ENCODE measurements around the gene CCDC3.

Gene CCDC3

GRCh38 chr10:12924911-12925310, 76.6 kb downstream of the CCDC3 start:
- no peak for DNase-seq (ENCODE audit: low read depth in 2 of 2)

- DNase-seq (ENCODE audit: low read depth in 2 of 2) = no peak
These were observed 79.2 kb downstream of the CCDC3 start for GRCh38 chr10:12922117-12922900.

GRCh38 chr10:12921163-12921562, 80.3 kb downstream of the CCDC3 start:
- DNase-seq (ENCODE audit: low read depth in 2 of 2) = no peak

GRCh38 chr10:12919574-12919973, 81.9 kb downstream of the CCDC3 start:
- no peak for DNase-seq (ENCODE audit: low read depth in 2 of 2)

- DNase-seq (ENCODE audit: low read depth in 2 of 2) = no peak
These were observed 84.9 kb downstream of the CCDC3 start for GRCh38 chr10:12916587-12916986.

- DNase-seq (ENCODE audit: low read depth in 2 of 2) = no peak
These were observed 85.8 kb downstream of the CCDC3 start for GRCh38 chr10:12915637-12916168.

- no peak for DNase-seq (ENCODE audit: low read depth in 2 of 2)
These were observed 87.4 kb downstream of the CCDC3 start for GRCh38 chr10:12914111-12914510.

GRCh38 chr10:12911795-12912194, 89.7 kb downstream of the CCDC3 start:
- no peak for DNase-seq (ENCODE audit: low read depth in 2 of 2)

GRCh38 chr10:12910835-12911234, 90.7 kb downstream of the CCDC3 start:
- no peak for DNase-seq (ENCODE audit: low read depth in 2 of 2)

GRCh38 chr10:12909836-12910185, 91.7 kb downstream of the CCDC3 start:
- no peak for DNase-seq (ENCODE audit: low read depth in 2 of 2)

- DNase-seq (ENCODE audit: low read depth in 2 of 2) = no peak
These were observed 92.2 kb downstream of the CCDC3 start for GRCh38 chr10:12909182-12909835.

GRCh38 chr10:12908773-12909172, 92.7 kb downstream of the CCDC3 start:
- no peak for DNase-seq (ENCODE audit: low read depth in 2 of 2)

- DNase-seq (ENCODE audit: low read depth in 2 of 2) = no peak
These were observed 93.9 kb downstream of the CCDC3 start for GRCh38 chr10:12907656-12908055.

GRCh38 chr10:12906051-12906541, 95.4 kb downstream of the CCDC3 start:
- no peak for DNase-seq (ENCODE audit: low read depth in 2 of 2)

GRCh38 chr10:12905067-12905466, 96.4 kb downstream of the CCDC3 start:
- DNase-seq (ENCODE audit: low read depth in 2 of 2) = no peak

GRCh38 chr10:12902851-12903358, 98.6 kb downstream of the CCDC3 start:
- no peak for DNase-seq (ENCODE audit: low read depth in 2 of 2)

- DNase-seq (ENCODE audit: low read depth in 2 of 2) = no peak
These were observed 99.4 kb downstream of the CCDC3 start for GRCh38 chr10:12902135-12902572.

- DNase-seq (ENCODE audit: low read depth in 2 of 2) = no peak
These were observed 102.0 kb downstream of the CCDC3 start for GRCh38 chr10:12899546-12899945.

GRCh38 chr10:12898271-12898670, 103.2 kb downstream of the CCDC3 start:
- no peak for DNase-seq (ENCODE audit: low read depth in 2 of 2)

GRCh38 chr10:12897278-12897677, 104.2 kb downstream of the CCDC3 start:
- DNase-seq (ENCODE audit: low read depth in 2 of 2) = no peak

GRCh38 chr10:12896251-12896650, 105.3 kb downstream of the CCDC3 start:
- DNase-seq (ENCODE audit: low read depth in 2 of 2) = no peak

- no peak for DNase-seq (ENCODE audit: low read depth in 2 of 2)
These were observed 108.6 kb downstream of the CCDC3 start for GRCh38 chr10:12892924-12893323.

- DNase-seq (ENCODE audit: low read depth in 2 of 2) = no peak
These were observed 110.6 kb downstream of the CCDC3 start for GRCh38 chr10:12890958-12891357.

Data from stimulated activated CD8-positive, alpha-beta memory T cell treated with anti-CD3 and anti-CD28 coated beads, Interleukin-15, amount 100 ng/mL, for 4 hours (primary cell).